Skeletal muscle tissue (tissue), 4 donors: ENCODE measurements around the gene CHRM1. TPM values are rescaled to one million over a fixed set of nuclear protein-coding genes. Genes with fewer than 3 reads are reported as not detected.

Experiments used
- H3K27ac ChIP-seq: one replicate; pipeline ENCODE4 v1.7.0; 2013; ENCODE audit warnings: mild to moderate bottlenecking, low read depth, low read length, inconsistent platforms
- H3K27me3 ChIP-seq, 3 donors: one replicate each; pipeline ENCODE4 v1.7.0; 2013; ENCODE audit warnings: low read length in 3 of 3; ENCODE audit not compliant: control insufficient read depth in 3 of 3, insufficient read depth in 3 of 3
- H3K36me3 ChIP-seq, 3 donors: one replicate each; pipeline ENCODE4 v1.7.0; 2013; ENCODE audit warnings: low read length in 3 of 3; ENCODE audit not compliant: control insufficient read depth in 3 of 3, insufficient read depth in 3 of 3
- H3K4me1 ChIP-seq, 3 donors: one replicate each; pipeline ENCODE4 v1.7.0; 2013; ENCODE audit warnings: low read length in 3 of 3, mild to moderate bottlenecking in 3 of 3; ENCODE audit not compliant: control insufficient read depth in 3 of 3, insufficient read depth in 3 of 3
- H3K4me3 ChIP-seq, 3 donors: one replicate each; pipeline ENCODE4 v1.7.0; 2013; ENCODE audit warnings: low read length in 3 of 3
- H3K9ac ChIP-seq, 3 donors: one replicate each; pipeline ENCODE4 v1.7.0; 2013; ENCODE audit warnings: low read length in 3 of 3, mild to moderate bottlenecking in 3 of 3, moderate library complexity in 2 of 3, low read depth in 1 of 3
- H3K9me3 ChIP-seq, 3 donors: one replicate each; pipeline ENCODE4 v1.7.0; 2013; ENCODE audit warnings: low read length in 3 of 3; ENCODE audit not compliant: control insufficient read depth in 3 of 3
- total RNA-seq: library from RNA; depleted of rRNA; stranded (reverse); fragments of >200 nt; gene quantifications from one replicate; pipeline ENCODE4 v1.2.3, GENCODE V29; 2014
- donor health status: Osteomylitis.

Gene CHRM1
- total RNA-seq, 1 donor from 2014 or later, result not detected

- Histone ChIP-seq H3K36me3 (no peaks in the 10 kb centered on the region), H3K4me1 (peaks cover 0 to 11% (median 0%) of the 10 kb centered on the region in 3 donors), H3K4me3 (no peak overlapping the region), H3K27ac (no peak overlapping the region), H3K27me3 (peaks cover 24 to 31% (median 27%) of the 10 kb centered on the region in 3 donors), H3K9me3 (no peaks in the 10 kb centered on the region), H3K9ac (no peak overlapping the region)
These were observed 1.7 kb downstream of the CHRM1 start for GRCh38 chr11:62919476-62919875.

GRCh38 chr11:62918531-62918930 is 2.6 kb downstream of the CHRM1 start:
- no peak overlapping the region for H3K4me3 ChIP-seq
- no peaks in the 10 kb centered on the region for H3K9me3 ChIP-seq
- H3K36me3 ChIP-seq, result no peaks in the 10 kb centered on the region
- H3K27ac ChIP-seq, result no peak overlapping the region
- peaks cover 0 to 5% (median 0%) of the 10 kb centered on the region in 3 donors for H3K4me1 ChIP-seq
- H3K9ac ChIP-seq, result no peak overlapping the region
- H3K27me3 ChIP-seq, result peaks cover 17 to 24% (median 21%) of the 10 kb centered on the region in 3 donors

- Histone ChIP-seq H3K27me3 (peaks cover 13 to 19% (median 16%) of the 10 kb centered on the region in 3 donors), H3K36me3 (no peaks in the 10 kb centered on the region), H3K4me1 (peaks cover 0 to 4% (median 0%) of the 10 kb centered on the region in 3 donors), H3K27ac (no peak overlapping the region), H3K9ac (no peak overlapping the region), H3K9me3 (no peaks in the 10 kb centered on the region), H3K4me3 (no peak overlapping the region)
These were observed 3.2 kb downstream of the CHRM1 start for GRCh38 chr11:62917906-62918502.

GRCh38 chr11:62914416-62914815 is 6.7 kb downstream of the CHRM1 start:
- H3K4me3 ChIP-seq, result no peak overlapping the region
- H3K9me3 ChIP-seq, result no peaks in the 10 kb centered on the region
- peaks cover 3% of the 10 kb centered on the region in 3 donors for H3K4me1 ChIP-seq
- no peak overlapping the region for H3K9ac ChIP-seq
- H3K36me3 ChIP-seq, result no peaks in the 10 kb centered on the region
- H3K27ac ChIP-seq, result no peak overlapping the region
- H3K27me3 ChIP-seq, result no peaks in the 10 kb centered on the region

- Histone ChIP-seq H3K4me1 (peaks cover 15 to 16% (median 16%) of the 10 kb centered on the region in 3 donors), H3K27me3 (no peaks in the 10 kb centered on the region), H3K36me3 (no peaks in the 10 kb centered on the region), H3K4me3 (no peak overlapping the region), H3K9ac (no peak overlapping the region), H3K27ac (no peak overlapping the region), H3K9me3 (no peaks in the 10 kb centered on the region)
These were observed 8.9 kb downstream of the CHRM1 start for GRCh38 chr11:62912268-62912667.

GRCh38 chr11:62911137-62912130 is 9.7 kb downstream of the CHRM1 start:
- peaks cover 16 to 24% (median 20%) of the 10 kb centered on the region in 3 donors for H3K4me1 ChIP-seq
- no peaks in the 10 kb centered on the region for H3K36me3 ChIP-seq
- H3K9ac ChIP-seq, result no peak overlapping the region
- no peak overlapping the region for H3K4me3 ChIP-seq
- no peaks in the 10 kb centered on the region for H3K27me3 ChIP-seq
- no peak overlapping the region for H3K27ac ChIP-seq
- no peaks in the 10 kb centered on the region for H3K9me3 ChIP-seq

GRCh38 chr11:62910141-62910882 is 10.9 kb downstream of the CHRM1 start:
- Histone ChIP-seq H3K9me3 (no peaks in the 10 kb centered on the region), H3K27me3 (no peaks in the 10 kb centered on the region), H3K27ac (no peak overlapping the region), H3K36me3 (no peaks in the 10 kb centered on the region), H3K9ac (no peak overlapping the region), H3K4me3 (no peak overlapping the region), H3K4me1 (peaks cover 20 to 26% (median 22%) of the 10 kb centered on the region in 3 donors)

GRCh38 chr11:62909107-62909894 is 11.9 kb downstream of the CHRM1 start:
- Histone ChIP-seq H3K27ac (no peak overlapping the region), H3K9me3 (no peaks in the 10 kb centered on the region), H3K36me3 (no peaks in the 10 kb centered on the region), H3K4me3 (no peak overlapping the region), H3K4me1 (peaks cover 20 to 26% (median 23%) of the 10 kb centered on the region in 3 donors), H3K9ac (peak overlapping the region in 1 of 3 donors; percentile 66), H3K27me3 (no peaks in the 10 kb centered on the region)

- Histone ChIP-seq H3K9ac (no peak overlapping the region), H3K9me3 (no peaks in the 10 kb centered on the region), H3K4me3 (no peak overlapping the region), H3K36me3 (no peaks in the 10 kb centered on the region), H3K4me1 (peaks cover 20 to 26% (median 23%) of the 10 kb centered on the region in 3 donors), H3K27me3 (no peaks in the 10 kb centered on the region), H3K27ac (no peak overlapping the region)
These were observed 12.6 kb downstream of the CHRM1 start for GRCh38 chr11:62908468-62909072.
